H1 (cell line): ENCODE results near the gene SLX4.

Source experiments
- ASH2L ChIP-seq: fragments of 200-600, 300-600 bp; sonication (generic); IDR thresholded peaks from one replicate; pipeline ENCODE4 v1.7.1; 2017; ENCODE audit warnings: low read length
- BRCA1 ChIP-seq: IDR thresholded peaks from 2 replicates; pipeline ENCODE4 v1.6.1; 2012; ENCODE audit warnings: low read depth, low read length, improper control_type of control experiment
- HDAC2 ChIP-seq, 2 experiments: fragments of 300-600 bp in 1 of 2; sonication (generic) in 1 of 2; IDR thresholded peaks; 2 replicates each; pipeline ENCODE4 v1.6.1; 2011 to 2012; ENCODE audit warnings: low read depth in 2 of 2, low read length in 2 of 2, mild to moderate bottlenecking in 2 of 2, moderate library complexity in 2 of 2, borderline replicate concordance in 1 of 2, inconsistent platforms in 1 of 2
- MAFK ChIP-seq: IDR thresholded peaks from 2 replicates; pipeline ENCODE4 v1.6.1; 2012; ENCODE audit warnings: low read depth, mild to moderate bottlenecking, improper control_type of control experiment, low read length
- POLR2A ChIP-seq, 2 experiments: IDR thresholded peaks; 1 replicate in 1 of 2; 2 replicates in 1 of 2; pipeline ENCODE4 v1.6.1; 2011; ENCODE audit warnings: low read depth in 2 of 2, low read length in 2 of 2, mild to moderate bottlenecking in 2 of 2; ENCODE audit errors: control extremely low read depth in 1 of 2
- RNF2 ChIP-seq: fragments of 200-900, 300-1000 bp; sonication (generic); IDR thresholded peaks from 2 replicates; pipeline ENCODE4 v1.7.1; 2016; ENCODE audit warnings: borderline replicate concordance, low read depth, mild to moderate bottlenecking, antibody characterized with exemption, low read length; ENCODE audit not compliant: poor library complexity, severe bottlenecking; ENCODE audit errors: missing control alignments
- SIX5 ChIP-seq: IDR thresholded peaks from 2 replicates; pipeline ENCODE4 v1.6.1; 2011; ENCODE audit warnings: mild to moderate bottlenecking, low read depth, low read length
- SP1 ChIP-seq: IDR thresholded peaks from 2 replicates; pipeline ENCODE4 v1.6.1; 2011; ENCODE audit warnings: low read depth, low read length
- SUZ12 ChIP-seq: fragments of 200-600 bp; sonication (generic); IDR thresholded peaks from 2 replicates; pipeline ENCODE4 v1.6.1; 2012; ENCODE audit warnings: mild to moderate bottlenecking, inconsistent platforms, low read length, moderate library complexity, mixed read lengths
- TF ChIP-seq, protein P1 (sequence below): IDR thresholded peaks from 2 replicates; pipeline ENCODE4 v1.6.1; 2012; ENCODE audit warnings: low read length, inconsistent platforms
- TF ChIP-seq, protein P2 (sequence below), 3 experiments: IDR thresholded peaks; 1 replicate in 2 of 3; 2 replicates in 1 of 3; pipeline versions ENCODE4 v1.5.1 to v1.6.1; 2011; ENCODE audit warnings: low read length in 3 of 3, mild to moderate bottlenecking in 3 of 3, inconsistent platforms in 2 of 3, low read depth in 1 of 3, moderate library complexity in 1 of 3; ENCODE audit not compliant: insufficient read depth in 1 of 3; ENCODE audit errors: control extremely low read depth in 1 of 3
- TF ChIP-seq, protein P3 (sequence below): IDR thresholded peaks from 2 replicates; pipeline ENCODE4 v1.6.1; 2011; ENCODE audit warnings: low read length, improper control_type of control experiment

DNA sequence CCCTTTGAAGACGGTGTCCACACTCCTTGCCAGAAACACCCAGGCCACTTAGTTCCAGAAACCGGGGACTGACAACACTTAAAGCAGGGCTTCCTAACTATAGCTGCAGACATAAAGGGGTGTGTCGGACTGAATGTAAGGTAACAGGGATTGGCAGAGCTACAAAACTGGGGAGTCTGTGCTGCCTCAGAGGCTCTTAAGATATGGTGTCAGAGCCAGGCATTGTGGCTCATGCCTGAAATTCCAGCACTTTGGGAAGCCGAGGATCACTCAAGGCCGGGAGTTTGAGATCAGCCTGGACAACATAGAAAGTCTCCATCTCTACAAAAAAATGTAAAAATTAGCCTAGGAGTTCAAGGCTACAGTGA lies 20.0 kb downstream of the SLX4 start:
- TF ChIP-seq POLR2A (IDR thresholded peaks at IDR 0.05; ENCODE audit: control extremely low read depth in 1 of 2, low read depth in 2 of 2, low read length in 2 of 2) (no peak), HDAC2 (IDR thresholded peaks at IDR 0.05; ENCODE audit: borderline replicate concordance in 1 of 2, low read depth in 2 of 2, low read length in 2 of 2) (no peak), BRCA1 (no peak), SP1 (no peak), MAFK (no peak), SUZ12 (no peak), ASH2L (no peak), RNF2 (no peak), SIX5 (no peak)
- TF ChIP-seq, protein P1, sequence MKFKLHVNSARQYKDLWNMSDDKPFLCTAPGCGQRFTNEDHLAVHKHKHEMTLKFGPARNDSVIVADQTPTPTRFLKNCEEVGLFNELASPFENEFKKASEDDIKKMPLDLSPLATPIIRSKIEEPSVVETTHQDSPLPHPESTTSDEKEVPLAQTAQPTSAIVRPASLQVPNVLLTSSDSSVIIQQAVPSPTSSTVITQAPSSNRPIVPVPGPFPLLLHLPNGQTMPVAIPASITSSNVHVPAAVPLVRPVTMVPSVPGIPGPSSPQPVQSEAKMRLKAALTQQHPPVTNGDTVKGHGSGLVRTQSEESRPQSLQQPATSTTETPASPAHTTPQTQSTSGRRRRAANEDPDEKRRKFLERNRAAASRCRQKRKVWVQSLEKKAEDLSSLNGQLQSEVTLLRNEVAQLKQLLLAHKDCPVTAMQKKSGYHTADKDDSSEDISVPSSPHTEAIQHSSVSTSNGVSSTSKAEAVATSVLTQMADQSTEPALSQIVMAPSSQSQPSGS: no peak
- TF ChIP-seq, protein P2, sequence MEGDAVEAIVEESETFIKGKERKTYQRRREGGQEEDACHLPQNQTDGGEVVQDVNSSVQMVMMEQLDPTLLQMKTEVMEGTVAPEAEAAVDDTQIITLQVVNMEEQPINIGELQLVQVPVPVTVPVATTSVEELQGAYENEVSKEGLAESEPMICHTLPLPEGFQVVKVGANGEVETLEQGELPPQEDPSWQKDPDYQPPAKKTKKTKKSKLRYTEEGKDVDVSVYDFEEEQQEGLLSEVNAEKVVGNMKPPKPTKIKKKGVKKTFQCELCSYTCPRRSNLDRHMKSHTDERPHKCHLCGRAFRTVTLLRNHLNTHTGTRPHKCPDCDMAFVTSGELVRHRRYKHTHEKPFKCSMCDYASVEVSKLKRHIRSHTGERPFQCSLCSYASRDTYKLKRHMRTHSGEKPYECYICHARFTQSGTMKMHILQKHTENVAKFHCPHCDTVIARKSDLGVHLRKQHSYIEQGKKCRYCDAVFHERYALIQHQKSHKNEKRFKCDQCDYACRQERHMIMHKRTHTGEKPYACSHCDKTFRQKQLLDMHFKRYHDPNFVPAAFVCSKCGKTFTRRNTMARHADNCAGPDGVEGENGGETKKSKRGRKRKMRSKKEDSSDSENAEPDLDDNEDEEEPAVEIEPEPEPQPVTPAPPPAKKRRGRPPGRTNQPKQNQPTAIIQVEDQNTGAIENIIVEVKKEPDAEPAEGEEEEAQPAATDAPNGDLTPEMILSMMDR (IDR thresholded peaks at IDR 0.05; ENCODE audit: control extremely low read depth in 1 of 3, insufficient read depth in 1 of 3, low read depth in 1 of 3, low read length in 3 of 3): no peak
- TF ChIP-seq, protein P3, sequence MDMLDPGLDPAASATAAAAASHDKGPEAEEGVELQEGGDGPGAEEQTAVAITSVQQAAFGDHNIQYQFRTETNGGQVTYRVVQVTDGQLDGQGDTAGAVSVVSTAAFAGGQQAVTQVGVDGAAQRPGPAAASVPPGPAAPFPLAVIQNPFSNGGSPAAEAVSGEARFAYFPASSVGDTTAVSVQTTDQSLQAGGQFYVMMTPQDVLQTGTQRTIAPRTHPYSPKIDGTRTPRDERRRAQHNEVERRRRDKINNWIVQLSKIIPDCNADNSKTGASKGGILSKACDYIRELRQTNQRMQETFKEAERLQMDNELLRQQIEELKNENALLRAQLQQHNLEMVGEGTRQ: no peak
